Measurements from ENCODE around the gene TEX11. TPM values are rescaled to one million over a fixed set of nuclear protein-coding genes. Genes with fewer than 3 reads are reported as not detected.
"Not testable (repeated sequence)": the region's sequence is repeated elsewhere in the genome, so short reads cannot be mapped to it uniquely, and the experiment has no call there.

Gene TEX11
- total RNA-seq, 4 donors from 2014 or later, result not detected

GRCh38 chrX:70535198-70535597, 373.3 kb downstream of the TEX11 start:
- no peak overlapping the region for H3K27ac ChIP-seq
- no peak for DNase-seq (ENCODE audit: low spot score in 2 of 2)
- no peaks in the 10 kb centered on the region for H3K9me3 ChIP-seq
- H3K4me1 ChIP-seq, result no peaks in the 10 kb centered on the region
- no peaks in the 10 kb centered on the region for H3K36me3 ChIP-seq
- WGBS, 2 donors, result 55 to 75% methylated on average over 1 of the region's 1 CpG
- no peak overlapping the region for H3K4me3 ChIP-seq
- TF ChIP-seq POLR2A (IDR thresholded peaks at IDR 0.05) (no peak), CTCF (IDR thresholded peaks at IDR 0.05) (no peak), EP300 (IDR thresholded peaks at IDR 0.05) (no peak)
- H3K27me3 ChIP-seq, result peaks cover 0 to 4% of the 10 kb centered on the region in 2 donors

- Histone ChIP-seq H3K9me3 (no peaks in the 10 kb centered on the region), H3K4me1 (no peaks in the 10 kb centered on the region), H3K27me3 (no peaks in the 10 kb centered on the region), H3K36me3 (no peaks in the 10 kb centered on the region), H3K27ac (no peak overlapping the region), H3K4me3 (no peak overlapping the region)
- WGBS, 2 donors, result 54 to 83% methylated on average over 3 of the region's 3 CpGs
- TF ChIP-seq POLR2A (IDR thresholded peaks at IDR 0.05) (no peak), EP300 (IDR thresholded peaks at IDR 0.05) (no peak), CTCF (IDR thresholded peaks at IDR 0.05) (no peak)
- DNase-seq (ENCODE audit: low spot score in 2 of 2), result no peak
Observed at GRCh38 chrX:70527610-70528345, 380.7 kb downstream of the TEX11 start.

- no peaks in the 10 kb centered on the region for H3K4me1 ChIP-seq
- H3K27me3 ChIP-seq, result no peaks in the 10 kb centered on the region
- H3K27ac ChIP-seq, result no peak overlapping the region
- TF ChIP-seq POLR2A (IDR thresholded peaks at IDR 0.05), result no peak
- TF ChIP-seq EP300 (IDR thresholded peaks at IDR 0.05), result no peak
- TF ChIP-seq CTCF (IDR thresholded peaks at IDR 0.05), result no peak
- no peak for DNase-seq (ENCODE audit: low spot score in 2 of 2)
- H3K9me3 ChIP-seq, result no peaks in the 10 kb centered on the region
- H3K36me3 ChIP-seq, result no peaks in the 10 kb centered on the region
- no peak overlapping the region for H3K4me3 ChIP-seq
Observed at GRCh38 chrX:70527053-70527452, 381.5 kb downstream of the TEX11 start.

- 89 to 90% methylated on average over 8 of the region's 8 CpGs for whole genome bisulfite sequencing, 2 donors
- peaks cover 0 to 3% (median 0%) of the 10 kb centered on the region in 4 donors for H3K9me3 ChIP-seq
- no peak for DNase-seq (ENCODE audit: low spot score in 2 of 2)
Observed at GRCh38 chrX:70525733-70526132, 382.8 kb downstream of the TEX11 start.

GRCh38 chrX:70515692-70516091, 392.8 kb downstream of the TEX11 start:
- 79 to 100% methylated on average over 1 of the region's 1 CpG for WGBS, 2 donors
- not testable (repeated sequence) for H3K4me3 ChIP-seq; H3K27me3 ChIP-seq; DNase-seq (ENCODE audit: low spot score in 2 of 2); H3K4me1 ChIP-seq; H3K9me3 ChIP-seq; H3K27ac ChIP-seq; H3K36me3 ChIP-seq

More at GRCh38 chrX:70525733-70526132, 382.8 kb downstream of the TEX11 start:
- Histone ChIP-seq H3K27ac (no peak overlapping the region), H3K4me3 (no peak overlapping the region), H3K36me3 (no peaks in the 10 kb centered on the region), H3K27me3 (no peaks in the 10 kb centered on the region), H3K4me1 (no peaks in the 10 kb centered on the region)
- no peak for TF ChIP-seq CTCF (IDR thresholded peaks at IDR 0.05)
- no peak for TF ChIP-seq EP300 (IDR thresholded peaks at IDR 0.05)
- TF ChIP-seq POLR2A (IDR thresholded peaks at IDR 0.05), result no peak

- H3K27ac ChIP-seq; DNase-seq (ENCODE audit: low spot score in 2 of 2); H3K36me3 ChIP-seq; H3K4me3 ChIP-seq; H3K4me1 ChIP-seq; H3K9me3 ChIP-seq; H3K27me3 ChIP-seq: not testable (repeated sequence)
- WGBS, 2 donors, result 86 to 94% methylated on average over 4 of the region's 4 CpGs
Observed at GRCh38 chrX:70515270-70515669, 393.2 kb downstream of the TEX11 start.
